HUES64 (cell line): ENCODE data around the gene LRRC2. TPM values are rescaled to one million over a fixed set of nuclear protein-coding genes. Genes with fewer than 3 reads are reported as not detected.
A peak's percentile ranks its signal among the peaks of the same experiment; 100 is the strongest.

ENCODE experiments used
- H3K27ac ChIP-seq: 2 replicates; pipeline ENCODE4 v1.7.0; 2013; ENCODE audit warnings: low read depth, low read length, inconsistent platforms
- H3K27me3 ChIP-seq: 2 replicates; pipeline ENCODE4 v1.6.1; 2013; ENCODE audit warnings: mild to moderate bottlenecking, low read length; ENCODE audit not compliant: insufficient read depth
- H3K36me3 ChIP-seq: 2 replicates; pipeline ENCODE4 v1.6.1; 2013; ENCODE audit warnings: mild to moderate bottlenecking, low read length; ENCODE audit not compliant: insufficient read depth
- H3K4me1 ChIP-seq: 2 replicates; pipeline ENCODE4 v1.6.1; 2013; ENCODE audit warnings: mild to moderate bottlenecking, low read length, moderate library complexity; ENCODE audit not compliant: insufficient read depth
- H3K4me3 ChIP-seq: 2 replicates; pipeline ENCODE4 v1.5.1; 2013; ENCODE audit warnings: mild to moderate bottlenecking, low read length, moderate library complexity
- H3K9ac ChIP-seq: 2 replicates; pipeline ENCODE4 v1.6.1; 2013; ENCODE audit warnings: mild to moderate bottlenecking, low read depth, low read length
- H3K9me3 ChIP-seq: 2 replicates; pipeline ENCODE4 v1.6.1; 2013; ENCODE audit warnings: low read depth, low read length; ENCODE audit not compliant: insufficient read depth
- WGBS: fragments of 150-250, 120-280 bp; methylation state at CpG from one replicate; pipeline ENCODE4 v1.1.7; 2013; ENCODE audit warnings: missing lambda C conversion rate; 5-methylcytosine and 5-hydroxymethylcytosine counted together
- polyA plus RNA-seq, 2 experiments: library from polyadenylated mRNA; stranded (reverse); fragments of 50-300 nt; gene quantifications; one replicate each; pipeline ENCODE4 v1.2.3, GENCODE V29; 2013

Gene LRRC2, protein sequence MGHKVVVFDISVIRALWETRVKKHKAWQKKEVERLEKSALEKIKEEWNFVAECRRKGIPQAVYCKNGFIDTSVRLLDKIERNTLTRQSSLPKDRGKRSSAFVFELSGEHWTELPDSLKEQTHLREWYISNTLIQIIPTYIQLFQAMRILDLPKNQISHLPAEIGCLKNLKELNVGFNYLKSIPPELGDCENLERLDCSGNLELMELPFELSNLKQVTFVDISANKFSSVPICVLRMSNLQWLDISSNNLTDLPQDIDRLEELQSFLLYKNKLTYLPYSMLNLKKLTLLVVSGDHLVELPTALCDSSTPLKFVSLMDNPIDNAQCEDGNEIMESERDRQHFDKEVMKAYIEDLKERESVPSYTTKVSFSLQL
- 2.2 TPM for polyA plus RNA-seq (2013, experiment 1 of 2)
- polyA plus RNA-seq (2013, experiment 2 of 2): 1.4 TPM

DNA sequence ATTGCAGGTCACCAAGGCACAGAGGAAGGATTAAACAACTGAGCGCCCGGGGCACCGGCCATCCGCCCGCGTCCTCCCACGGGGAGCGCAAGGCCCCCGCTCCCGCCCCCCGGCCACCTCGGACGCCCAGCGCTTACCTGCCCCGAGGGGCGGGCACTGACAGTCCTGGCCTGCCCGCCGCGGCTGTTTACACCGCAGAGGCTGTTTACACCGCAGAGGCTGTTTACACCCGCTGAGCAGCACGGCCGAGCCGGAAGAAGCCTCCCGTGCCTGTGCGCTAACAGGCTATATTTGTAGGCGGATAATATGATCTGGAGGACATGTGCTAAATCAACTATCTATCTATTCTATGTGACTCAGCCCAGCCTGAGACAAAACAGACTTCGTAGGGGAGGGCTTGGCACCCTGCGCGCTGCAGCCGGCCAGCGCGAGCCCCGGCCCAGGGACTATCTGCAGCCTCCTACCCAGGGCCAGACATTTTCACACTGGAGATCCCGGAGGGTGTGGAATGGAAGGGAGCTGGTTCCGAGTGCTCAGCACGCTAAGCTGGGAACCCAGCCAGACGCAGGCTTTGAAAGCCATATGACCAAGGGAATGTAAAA lies at the start of gene LRRC2:
Gene LRRC2, minus strand, starts transcription at position 263 of the 602 bp plus-strand sequence. CDS start 14,711 bp downstream, outside the sequence.
- Histone ChIP-seq H3K36me3 (no peaks in the 10 kb centered on the region), H3K9me3 (0 out of 2 replicates have a peak, but pooled peaks cover 5% of the 10 kb centered on the region), H3K9ac (peak within 1 kb of the TSS; percentile 30), H3K4me3 (peak within 1 kb of the TSS; percentile 57), H3K4me1 (peaks cover 28% of the 10 kb centered on the region), H3K27me3 (peaks cover 16% of the 10 kb centered on the region; the same call in 1 of the 2 replicates), H3K27ac (peak within 1 kb of the TSS; percentile 53)
- WGBS: 3% methylated on average over 39 of the region's 39 CpGs

DNA sequence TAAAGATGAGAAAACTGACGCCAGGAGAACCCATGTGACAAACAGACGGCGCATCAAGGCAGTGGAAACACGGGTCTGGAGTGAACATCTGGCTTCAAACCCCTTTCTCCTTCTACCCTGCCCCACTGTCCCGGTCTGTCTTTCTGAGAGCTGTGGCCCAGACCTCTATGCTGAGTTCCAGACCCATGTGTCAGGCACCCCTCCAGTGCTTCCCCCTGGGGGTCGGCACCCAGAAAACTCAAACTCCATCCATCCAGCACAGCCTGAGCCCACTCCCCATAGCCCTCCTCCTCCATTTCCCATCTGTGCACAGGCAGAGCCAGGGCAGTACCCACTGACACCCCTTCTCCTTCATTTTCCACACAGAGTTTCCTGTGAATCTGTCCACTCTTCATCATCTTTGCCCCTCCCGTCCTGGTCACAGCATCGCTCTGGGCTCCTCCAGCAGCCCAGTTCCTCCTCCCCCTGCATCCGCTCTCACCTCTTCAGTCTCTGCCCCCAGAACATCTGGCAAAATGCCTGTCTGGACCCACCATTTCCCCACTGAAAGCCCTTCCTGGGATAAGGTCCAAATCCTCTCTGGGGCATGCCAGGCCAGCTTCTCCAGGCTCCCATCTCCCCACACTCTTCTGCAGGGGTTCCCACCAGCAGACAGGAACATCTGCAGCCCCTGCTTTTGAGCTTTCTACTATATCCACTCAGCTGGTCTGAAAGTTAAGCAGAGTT lies 49.1 kb upstream of the LRRC2 start:
- H3K9ac ChIP-seq: no peak overlapping the region
- no peaks in the 10 kb centered on the region for H3K9me3 ChIP-seq
- peaks cover 8% of the 10 kb centered on the region; the same call in 1 of the 2 replicates for H3K4me1 ChIP-seq
- no peaks in the 10 kb centered on the region for H3K27me3 ChIP-seq
- H3K36me3 ChIP-seq: no peaks in the 10 kb centered on the region
- no peak overlapping the region for H3K4me3 ChIP-seq
- WGBS: 93% methylated on average over 9 of the region's 9 CpGs
- no peak overlapping the region for H3K27ac ChIP-seq

DNA sequence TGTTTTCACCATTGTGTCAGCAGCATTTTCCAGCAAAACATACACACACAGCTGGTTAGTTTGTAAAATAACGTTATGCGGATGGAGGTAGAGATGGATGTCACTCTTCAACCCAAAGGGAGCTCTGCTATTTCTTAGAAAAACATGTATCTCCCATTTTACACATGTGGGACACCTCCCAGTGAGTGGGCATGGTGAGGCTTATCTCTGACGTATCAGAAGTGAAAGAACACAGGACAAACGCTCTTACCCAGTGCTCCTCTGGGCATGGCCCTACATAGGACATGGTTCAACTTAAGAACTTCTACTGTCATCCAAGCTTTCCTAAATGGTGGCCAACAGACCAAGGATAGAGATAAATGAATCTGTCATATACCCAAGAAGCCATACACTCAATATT lies 48.3 kb upstream of the LRRC2 start:
- Histone ChIP-seq H3K27me3 (no peaks in the 10 kb centered on the region), H3K9ac (no peak overlapping the region), H3K4me3 (no peak overlapping the region), H3K9me3 (no peaks in the 10 kb centered on the region), H3K36me3 (no peaks in the 10 kb centered on the region), H3K4me1 (peaks cover 12% of the 10 kb centered on the region), H3K27ac (no peak overlapping the region)
- WGBS: 89% methylated on average over 3 of the region's 4 CpGs

DNA sequence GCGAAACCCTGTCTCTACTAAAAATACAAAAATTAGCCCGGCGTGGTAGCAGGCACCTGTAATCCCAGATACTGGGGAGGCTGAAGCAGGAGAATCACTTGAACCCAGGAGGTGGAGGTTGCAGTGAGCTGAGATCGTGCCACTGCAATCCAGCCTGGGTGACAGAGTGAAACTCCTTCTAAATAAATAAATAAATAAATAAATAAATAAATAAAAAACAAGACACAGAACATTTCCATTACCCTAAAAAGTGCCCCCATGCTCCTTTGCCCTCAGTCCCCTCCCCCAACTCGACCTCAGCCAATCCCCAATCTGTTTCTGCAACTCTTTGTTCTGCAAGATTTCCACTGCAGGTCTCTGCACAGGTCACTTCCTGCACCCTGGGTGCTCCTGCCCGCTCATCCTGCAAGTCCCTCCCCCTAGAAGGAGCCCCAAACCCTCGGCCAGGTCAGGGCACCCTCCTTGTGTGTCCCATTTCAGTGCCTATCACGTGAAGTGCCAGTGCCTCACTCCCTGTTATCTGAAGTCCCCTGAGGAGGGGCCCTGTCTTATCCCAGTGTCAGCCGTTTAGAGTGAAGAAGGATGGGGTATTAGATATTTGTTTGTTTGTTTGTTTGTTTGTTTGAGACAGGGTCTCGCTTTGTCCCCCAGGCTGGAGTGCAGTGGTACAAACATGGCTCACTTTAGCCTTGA lies 47.4 kb upstream of the LRRC2 start:
- peaks cover 18% of the 10 kb centered on the region for H3K4me1 ChIP-seq
- no peaks in the 10 kb centered on the region for H3K9me3 ChIP-seq
- 83% methylated on average over 10 of the region's 10 CpGs for WGBS

DNA sequence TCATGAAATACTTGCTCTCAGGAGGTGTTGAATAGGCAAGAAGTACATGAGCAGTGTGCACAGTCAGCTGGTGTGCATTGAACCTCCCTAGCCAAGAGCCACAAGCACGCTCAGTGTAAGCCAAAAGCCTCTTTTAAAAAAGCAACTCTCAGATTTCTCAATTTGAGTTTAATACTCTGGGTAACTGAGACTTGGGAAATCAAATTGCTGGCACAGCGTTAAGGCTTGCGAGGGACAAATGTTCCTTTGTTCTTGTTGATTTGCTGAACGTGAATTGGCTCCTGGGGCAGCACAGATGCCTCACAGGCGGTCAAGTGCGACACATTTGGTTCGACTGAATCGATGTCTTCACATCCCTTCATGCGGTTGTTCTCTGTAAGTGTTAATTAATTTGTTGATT lies 46.2 kb upstream of the LRRC2 start, which contains the start of gene FAM240A:
Gene FAM240A, plus strand, starts transcription at position 202 of the 400 bp plus-strand sequence. Its CDS starts 159 bp downstream, at position 361.
- H3K9me3 ChIP-seq: no peaks in the 10 kb centered on the region
- no peaks in the 10 kb centered on the region for H3K27me3 ChIP-seq
- H3K9ac ChIP-seq: no peak within 1 kb of the TSS
- H3K27ac ChIP-seq: no peak within 1 kb of the TSS
- no peaks in the 10 kb centered on the region for H3K36me3 ChIP-seq
- 81% methylated on average over 9 of the region's 9 CpGs for WGBS
- no peak within 1 kb of the TSS for H3K4me3 ChIP-seq
- H3K4me1 ChIP-seq: peaks cover 18% of the 10 kb centered on the region

More for the DNA sequence above, 47.4 kb upstream of the LRRC2 start:
- H3K4me3 ChIP-seq: no peak overlapping the region
- H3K36me3 ChIP-seq: no peaks in the 10 kb centered on the region
- H3K27ac ChIP-seq: no peak overlapping the region
- H3K27me3 ChIP-seq: no peaks in the 10 kb centered on the region
- no peak overlapping the region for H3K9ac ChIP-seq

DNA sequence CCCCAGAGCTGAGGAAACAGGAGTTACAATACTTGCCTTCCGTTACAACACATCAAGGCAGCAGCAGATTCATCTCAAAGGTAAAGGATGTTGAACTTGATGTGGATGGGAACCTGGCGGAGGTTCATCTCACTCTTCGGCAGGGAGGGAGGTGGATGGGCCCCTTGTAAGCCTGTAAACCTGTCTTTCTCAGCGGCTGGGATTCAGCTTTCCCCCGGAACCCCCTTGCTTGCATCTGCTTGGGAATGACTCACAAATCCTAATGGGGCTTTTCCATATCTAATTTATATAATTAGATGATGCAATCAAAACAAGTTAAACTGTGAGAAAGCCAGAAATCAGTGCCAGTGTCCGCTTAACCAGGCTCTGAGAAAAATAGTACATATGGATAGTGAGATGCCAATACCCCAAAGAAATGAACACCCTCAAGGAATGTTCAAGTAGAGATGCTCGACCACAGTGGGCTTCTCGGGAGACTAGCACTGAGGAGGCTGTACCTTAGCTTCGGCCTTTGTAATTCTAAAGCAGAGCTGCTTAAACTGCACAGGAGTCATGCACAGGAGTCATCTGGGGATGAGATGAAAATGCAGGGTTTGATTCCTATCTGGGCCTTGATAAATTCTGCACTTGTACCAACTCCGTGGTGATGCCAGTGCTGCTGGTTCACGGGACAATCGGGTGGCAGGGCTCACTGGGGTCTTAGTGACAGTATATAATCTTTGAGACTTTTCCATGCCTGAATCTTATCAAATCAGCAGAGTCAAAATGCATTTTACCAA lies 44.0 kb upstream of the LRRC2 start:
- Histone ChIP-seq H3K36me3 (no peaks in the 10 kb centered on the region), H3K9ac (no peak overlapping the region), H3K4me3 (no peak overlapping the region), H3K9me3 (no peaks in the 10 kb centered on the region), H3K27me3 (no peaks in the 10 kb centered on the region), H3K4me1 (peaks cover 18% of the 10 kb centered on the region), H3K27ac (no peak overlapping the region)
- 90% methylated on average over 11 of the region's 12 CpGs for WGBS

DNA sequence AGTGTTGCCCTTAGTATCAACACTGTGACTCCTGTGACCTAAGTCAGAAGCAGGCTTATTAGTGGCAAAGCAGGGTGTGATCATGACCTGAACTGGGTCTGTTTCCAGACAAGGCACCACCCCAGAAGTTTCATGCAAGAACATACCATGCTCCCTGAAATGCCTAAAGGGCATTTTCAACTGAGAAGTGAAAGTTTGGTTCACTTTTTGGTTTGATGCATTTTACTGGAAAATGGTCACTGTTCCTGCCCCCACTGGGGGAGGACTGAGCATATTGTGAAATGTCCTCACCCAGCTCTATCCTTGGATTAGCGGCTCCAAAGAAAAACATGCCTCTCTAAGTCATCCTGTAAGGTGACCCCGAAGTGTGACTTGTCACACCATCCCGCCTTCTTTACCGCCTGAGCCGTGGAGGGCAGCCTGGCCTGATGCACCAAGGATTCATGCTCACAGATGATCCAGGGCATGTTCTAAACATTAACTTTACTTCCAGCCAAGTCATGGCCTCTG lies 43.2 kb upstream of the LRRC2 start:
- Histone ChIP-seq H3K9me3 (no peaks in the 10 kb centered on the region), H3K4me1 (peaks cover 27% of the 10 kb centered on the region), H3K9ac (no peak overlapping the region), H3K4me3 (no peak overlapping the region), H3K27ac (no peak overlapping the region), H3K36me3 (no peaks in the 10 kb centered on the region), H3K27me3 (no peaks in the 10 kb centered on the region)
- WGBS: 81% methylated on average over 5 of the region's 5 CpGs

DNA sequence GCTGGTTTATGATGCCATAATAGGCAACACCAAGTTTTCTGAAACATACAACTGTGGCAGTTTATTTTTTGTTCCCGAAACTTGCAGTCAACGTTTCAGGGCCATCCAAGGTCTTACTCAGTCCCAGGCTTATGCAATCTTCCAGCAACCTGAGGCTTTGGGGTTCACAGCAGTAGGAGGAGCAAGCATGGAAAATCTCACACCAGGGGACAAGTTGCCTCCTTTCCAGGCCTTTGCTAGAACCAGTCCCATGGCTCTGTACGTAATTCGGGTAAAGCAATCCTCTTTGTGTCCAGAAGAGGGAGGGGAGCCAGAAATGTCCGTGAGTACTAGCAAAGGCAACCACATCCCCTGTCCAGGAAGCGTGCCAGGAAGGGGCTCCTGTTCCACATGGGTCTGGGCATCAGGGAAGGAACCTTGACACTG lies 41.5 kb upstream of the LRRC2 start:
- WGBS: 60% methylated on average over 6 of the region's 6 CpGs
- H3K4me3 ChIP-seq: no peak overlapping the region
- H3K4me1 ChIP-seq: peaks cover 37% of the 10 kb centered on the region
- H3K9ac ChIP-seq: no peak overlapping the region
- H3K36me3 ChIP-seq: no peaks in the 10 kb centered on the region
- H3K9me3 ChIP-seq: no peaks in the 10 kb centered on the region
- H3K27me3 ChIP-seq: no peaks in the 10 kb centered on the region
- H3K27ac ChIP-seq: no peak overlapping the region

DNA sequence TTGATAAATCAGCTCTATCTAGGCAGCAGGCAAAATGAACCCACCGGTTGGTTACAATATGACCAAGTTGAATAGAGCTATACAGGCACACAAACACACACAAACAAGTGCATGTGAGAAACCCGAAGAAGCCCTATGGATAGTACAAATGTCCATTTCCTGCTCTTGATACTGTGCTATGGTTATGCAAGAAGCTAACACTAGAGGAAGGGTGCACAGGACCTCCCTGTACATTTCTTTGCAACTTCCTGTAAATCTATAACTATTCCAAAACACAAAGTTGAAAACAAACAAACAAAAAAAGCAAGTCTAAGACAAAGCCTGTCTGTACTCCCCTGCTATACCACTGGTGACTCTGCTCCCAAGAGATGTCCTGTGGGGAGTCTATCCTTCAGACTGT lies 38.0 kb upstream of the LRRC2 start:
- no peaks in the 10 kb centered on the region for H3K27me3 ChIP-seq
- no peaks in the 10 kb centered on the region for H3K36me3 ChIP-seq
- 81% methylated on average over 2 of the region's 2 CpGs for WGBS
- H3K27ac ChIP-seq: no peak overlapping the region
- no peak overlapping the region for H3K4me3 ChIP-seq
- no peaks in the 10 kb centered on the region for H3K9me3 ChIP-seq
- no peak overlapping the region for H3K9ac ChIP-seq
- H3K4me1 ChIP-seq: peaks cover 33% of the 10 kb centered on the region

DNA sequence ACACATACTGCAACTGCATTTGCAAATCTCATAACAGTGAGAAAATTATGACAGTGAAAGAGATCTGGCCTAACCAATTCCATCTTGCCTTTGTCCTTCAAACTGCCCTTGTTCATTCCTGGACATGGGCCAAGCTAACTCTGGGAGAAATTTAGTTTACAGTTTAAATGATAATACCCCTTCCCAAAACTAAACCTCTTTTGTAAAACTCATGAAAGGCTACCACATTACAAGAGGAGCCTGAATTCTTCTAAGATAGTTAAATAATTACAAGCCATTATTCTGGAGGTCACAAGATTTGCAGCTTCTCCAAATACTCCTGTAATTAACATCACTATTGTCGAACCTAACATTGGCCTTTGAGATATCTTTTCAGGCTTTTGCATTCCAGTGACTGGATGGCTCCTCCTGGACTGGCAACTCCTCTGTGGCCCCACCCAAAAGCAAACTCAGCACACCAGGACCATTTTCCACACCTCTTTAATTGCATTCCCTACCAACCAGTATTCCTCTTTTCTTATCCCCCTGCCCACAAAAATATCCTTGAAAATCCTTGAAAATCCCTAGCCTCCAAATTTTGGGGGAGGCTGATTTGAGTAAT lies 37.4 kb upstream of the LRRC2 start:
- no peak overlapping the region for H3K9ac ChIP-seq
- H3K4me3 ChIP-seq: no peak overlapping the region
- H3K27me3 ChIP-seq: no peaks in the 10 kb centered on the region
- WGBS: 42% methylated on average over 1 of the region's 1 CpG
- no peak overlapping the region for H3K27ac ChIP-seq
- H3K4me1 ChIP-seq: peaks cover 35% of the 10 kb centered on the region
- H3K9me3 ChIP-seq: no peaks in the 10 kb centered on the region
- no peaks in the 10 kb centered on the region for H3K36me3 ChIP-seq
